NB4 (cell line): ENCODE results near the gene CPEB3.

Source experiments
- CTCF ChIP-seq: IDR thresholded peaks from one replicate; pipeline ENCODE4 v1.5.1; 2012; ENCODE audit warnings: low read depth, low read length
- MAX ChIP-seq: IDR thresholded peaks from 2 replicates; pipeline ENCODE4 v1.6.1; 2011; ENCODE audit warnings: low read depth, low read length
- MYC ChIP-seq: IDR thresholded peaks from 2 replicates; pipeline ENCODE4 v1.6.1; 2011; ENCODE audit warnings: low read depth, low read length
- POLR2A ChIP-seq: IDR thresholded peaks from 2 replicates; pipeline ENCODE4 v1.6.1; 2011; ENCODE audit warnings: mild to moderate bottlenecking; ENCODE audit not compliant: insufficient read length; ENCODE audit errors: extremely low read depth

GRCh38 chr10:92110039-92110794 lies 180.7 kb downstream of the CPEB3 start:
- TF ChIP-seq CTCF (no peak), POLR2A (no peak), MAX (no peak), MYC (no peak)
